HEK293 (cell line): ENCODE measurements around the gene CDK17.

Source experiments
- CTCF ChIA-PET: fragments of 350-600 bp; formaldehyde crosslinking; extraction: SDS; loops from one replicate; lab custom pipeline; 2021; ENCODE audit warnings: antibody characterized with exemption; lab: Yijun Ruan, JAX
- POLR2A ChIA-PET: fragments of 300-600 bp; formaldehyde crosslinking; extraction: SDS; loops from one replicate; lab custom pipeline; 2020; ENCODE audit warnings: antibody characterized with exemption, inconsistent platforms; lab: Yijun Ruan, JAX
- H3K27ac ChIP-seq: fragments of 200-500 bp; sonication (Bioruptor generic); 2 replicates; pipeline ENCODE4 v1.5.1; 2014; ENCODE audit warnings: low read depth, low read length, control low read depth, inconsistent platforms; ENCODE audit errors: extremely low read depth
- H3K36me3 ChIP-seq, 2 experiments: fragments of 200-500 bp in 1 of 2; sonication (Bioruptor generic) in 1 of 2; 1 replicate in 1 of 2; 2 replicates in 1 of 2; pipeline ENCODE4 v1.5.1; 2014 to 2017; ENCODE audit warnings: inconsistent platforms in 2 of 2, low read length in 2 of 2; ENCODE audit not compliant: control insufficient read depth in 2 of 2, insufficient read depth in 1 of 2
- H3K4me1 ChIP-seq: fragments of 200-500 bp; sonication (Bioruptor generic); 2 replicates; pipeline ENCODE4 v1.5.1; 2014; ENCODE audit warnings: mild to moderate bottlenecking, low read length, inconsistent platforms; ENCODE audit not compliant: control insufficient read depth, insufficient read depth
- H3K4me3 ChIP-seq: 2 replicates; pipeline ENCODE4 v1.5.1; 2011; ENCODE audit warnings: low read depth, mild to moderate bottlenecking, control low read depth, low read length, moderate library complexity
- H3K9me3 ChIP-seq: fragments of 200-500 bp; sonication (Bioruptor generic); 2 replicates; pipeline ENCODE4 v1.5.1; 2014; ENCODE audit warnings: low read depth, low read length, inconsistent platforms; ENCODE audit not compliant: control insufficient read depth, insufficient read depth
- KLF1 ChIP-seq: fragments of 450-650 bp; formaldehyde crosslinking; IDR thresholded peaks from 2 replicates; pipeline ENCODE4 v1.5.1; 2016; ENCODE audit warnings: missing biosample characterization, missing genetic modification characterization
- SP2 ChIP-seq: fragments of 450-650 bp; formaldehyde crosslinking; IDR thresholded peaks from 2 replicates; pipeline ENCODE4 v1.5.1; 2016; ENCODE audit warnings: missing biosample characterization, missing genetic modification characterization
- SP3 ChIP-seq: fragments of 450-650 bp; formaldehyde crosslinking; IDR thresholded peaks from 2 replicates; pipeline ENCODE4 v1.5.1; 2016; ENCODE audit warnings: missing biosample characterization, missing genetic modification characterization
- YY2 ChIP-seq: fragments of 450-650 bp; formaldehyde crosslinking; IDR thresholded peaks from 2 replicates; pipeline ENCODE4 v1.5.1; 2016; ENCODE audit warnings: missing biosample characterization, missing genetic modification characterization
- ZBTB17 ChIP-seq: fragments of 450-650 bp; formaldehyde crosslinking; IDR thresholded peaks from 2 replicates; pipeline ENCODE4 v1.5.1; 2016; ENCODE audit warnings: missing biosample characterization, missing genetic modification characterization
- ZFP3 ChIP-seq: fragments of 450-650 bp; formaldehyde crosslinking; IDR thresholded peaks from 2 replicates; pipeline ENCODE4 v1.5.1; 2016; ENCODE audit warnings: low read depth, missing biosample characterization, missing genetic modification characterization
- ZNF133 ChIP-seq: fragments of 450-650 bp; formaldehyde crosslinking; IDR thresholded peaks from 2 replicates; pipeline ENCODE4 v1.5.1; 2016; ENCODE audit warnings: missing biosample characterization, missing genetic modification characterization
- ZNF16 ChIP-seq: fragments of 450-650 bp; formaldehyde crosslinking; IDR thresholded peaks from 2 replicates; pipeline ENCODE4 v1.5.1; 2016; ENCODE audit warnings: low read depth, missing biosample characterization, missing genetic modification characterization
- ZNF2 ChIP-seq: fragments of 450-650 bp; formaldehyde crosslinking; IDR thresholded peaks from 2 replicates; pipeline ENCODE4 v1.5.1; 2016; ENCODE audit warnings: missing biosample characterization, missing genetic modification characterization
- ZNF561 ChIP-seq: fragments of 450-650 bp; IDR thresholded peaks from 2 replicates; pipeline ENCODE4 v1.5.1; 2018; ENCODE audit warnings: missing biosample characterization, missing genetic modification characterization, borderline replicate concordance
- ZNF585B ChIP-seq: fragments of 450-650 bp; formaldehyde crosslinking; IDR thresholded peaks from 2 replicates; pipeline ENCODE4 v1.5.1; 2016; ENCODE audit warnings: missing biosample characterization, missing genetic modification characterization
- ZNF629 ChIP-seq: fragments of 450-650 bp; formaldehyde crosslinking; IDR thresholded peaks from 2 replicates; pipeline ENCODE4 v1.5.1; 2017; ENCODE audit warnings: missing biosample characterization, missing genetic modification characterization
- TF ChIP-seq, protein P1 (sequence below): fragments of 450-650 bp; formaldehyde crosslinking; IDR thresholded peaks from 2 replicates; pipeline ENCODE4 v1.5.1; 2017; ENCODE audit warnings: missing biosample characterization, missing genetic modification characterization
- TF ChIP-seq, protein P2 (sequence below): fragments of 450-650 bp; formaldehyde crosslinking; IDR thresholded peaks from 2 replicates; pipeline ENCODE4 v1.5.1; 2017; ENCODE audit warnings: missing biosample characterization, missing genetic modification characterization
- TF ChIP-seq, protein P3 (sequence below): sonication (generic); formaldehyde crosslinking; IDR thresholded peaks from 2 replicates; pipeline ENCODE4 v1.8.1; 2022; ENCODE audit warnings: mild to moderate bottlenecking, moderate library complexity, missing genetic modification reagents
- TF ChIP-seq, protein P4 (sequence below): fragments of 450-650 bp; formaldehyde crosslinking; IDR thresholded peaks from 2 replicates; pipeline ENCODE4 v1.5.1; 2016; ENCODE audit warnings: missing biosample characterization, missing genetic modification characterization
- TF ChIP-seq, protein P5 (sequence below): fragments of 450-650 bp; formaldehyde crosslinking; IDR thresholded peaks from 2 replicates; pipeline ENCODE4 v1.5.1; 2016; ENCODE audit warnings: missing biosample characterization, missing genetic modification characterization

Gene CDK17

DNA sequence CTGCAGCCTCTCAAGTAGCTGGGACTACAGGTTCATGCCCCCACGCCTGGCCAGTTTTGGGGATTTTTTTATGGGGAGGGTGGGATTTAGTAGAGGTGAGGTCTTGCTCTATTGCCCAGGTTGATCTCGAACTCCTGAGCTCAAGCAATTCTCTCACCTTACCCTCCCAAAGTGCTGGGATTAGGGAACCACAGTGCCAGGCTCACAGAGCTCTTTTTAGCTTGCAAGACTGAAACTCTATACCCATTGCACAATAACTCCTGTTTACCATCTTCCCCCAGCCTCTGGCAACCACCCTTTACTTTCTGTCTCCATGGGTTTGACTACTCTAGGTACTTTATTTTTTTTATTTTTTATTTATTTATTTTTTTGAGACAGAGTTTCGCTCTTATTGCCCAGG is 25.7 kb upstream of the CDK17 start:
- Histone ChIP-seq H3K9me3 (no peaks in the 10 kb centered on the region), H3K27ac (no peak overlapping the region), H3K36me3 (no peaks in the 10 kb centered on the region), H3K4me1 (no peaks in the 10 kb centered on the region), H3K4me3 (no peak overlapping the region)
- POLR2A ChIA-PET, result no interaction called here
- TF ChIP-seq ZBTB17 (tag by site-specific recombination) (peak; percentile 74), KLF1 (no peak)
- TF ChIP-seq, protein P1, sequence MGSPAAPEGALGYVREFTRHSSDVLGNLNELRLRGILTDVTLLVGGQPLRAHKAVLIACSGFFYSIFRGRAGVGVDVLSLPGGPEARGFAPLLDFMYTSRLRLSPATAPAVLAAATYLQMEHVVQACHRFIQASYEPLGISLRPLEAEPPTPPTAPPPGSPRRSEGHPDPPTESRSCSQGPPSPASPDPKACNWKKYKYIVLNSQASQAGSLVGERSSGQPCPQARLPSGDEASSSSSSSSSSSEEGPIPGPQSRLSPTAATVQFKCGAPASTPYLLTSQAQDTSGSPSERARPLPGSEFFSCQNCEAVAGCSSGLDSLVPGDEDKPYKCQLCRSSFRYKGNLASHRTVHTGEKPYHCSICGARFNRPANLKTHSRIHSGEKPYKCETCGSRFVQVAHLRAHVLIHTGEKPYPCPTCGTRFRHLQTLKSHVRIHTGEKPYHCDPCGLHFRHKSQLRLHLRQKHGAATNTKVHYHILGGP, result no peak
- CTCF ChIA-PET, result interaction anchor here (0.6 kb wide), 1 partner anchor 24 kb away, joined by 4 read pairs; no protein-coding TSS in a partner anchor

DNA sequence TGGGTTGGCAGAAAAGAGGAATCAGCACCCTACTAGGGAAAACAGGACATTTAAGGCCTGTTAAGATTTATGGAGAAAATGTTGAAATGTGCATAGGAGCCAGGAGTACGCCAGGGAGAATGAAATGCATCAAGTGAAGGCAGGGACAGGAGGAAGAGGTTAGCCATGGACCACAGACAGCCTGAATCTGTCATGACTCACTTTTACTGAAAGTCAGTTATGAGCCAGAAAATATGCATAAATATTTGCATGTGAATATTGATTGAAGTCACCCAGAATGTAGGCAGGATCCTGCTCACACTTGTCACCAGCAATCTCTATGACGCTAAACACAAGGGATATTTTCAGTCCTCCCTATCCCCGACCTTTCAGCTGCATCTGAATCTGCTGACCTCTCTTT is 25.1 kb upstream of the CDK17 start:
- H3K36me3 ChIP-seq, result no peaks in the 10 kb centered on the region
- no peaks in the 10 kb centered on the region for H3K9me3 ChIP-seq
- CTCF ChIA-PET, result interaction anchor here (0.6 kb wide), 1 partner anchor 24 kb away, joined by 4 read pairs; no protein-coding TSS in a partner anchor
- TF ChIP-seq ZNF2 (tag by site-specific recombination) (no peak), ZNF585B (tag by site-specific recombination) (no peak), YY2 (tag by site-specific recombination) (no peak)
- TF ChIP-seq, protein P2, sequence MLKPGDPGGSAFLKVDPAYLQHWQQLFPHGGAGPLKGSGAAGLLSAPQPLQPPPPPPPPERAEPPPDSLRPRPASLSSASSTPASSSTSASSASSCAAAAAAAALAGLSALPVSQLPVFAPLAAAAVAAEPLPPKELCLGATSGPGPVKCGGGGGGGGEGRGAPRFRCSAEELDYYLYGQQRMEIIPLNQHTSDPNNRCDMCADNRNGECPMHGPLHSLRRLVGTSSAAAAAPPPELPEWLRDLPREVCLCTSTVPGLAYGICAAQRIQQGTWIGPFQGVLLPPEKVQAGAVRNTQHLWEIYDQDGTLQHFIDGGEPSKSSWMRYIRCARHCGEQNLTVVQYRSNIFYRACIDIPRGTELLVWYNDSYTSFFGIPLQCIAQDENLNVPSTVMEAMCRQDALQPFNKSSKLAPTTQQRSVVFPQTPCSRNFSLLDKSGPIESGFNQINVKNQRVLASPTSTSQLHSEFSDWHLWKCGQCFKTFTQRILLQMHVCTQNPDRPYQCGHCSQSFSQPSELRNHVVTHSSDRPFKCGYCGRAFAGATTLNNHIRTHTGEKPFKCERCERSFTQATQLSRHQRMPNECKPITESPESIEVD (tag by site-specific recombination), result no peak
- H3K4me3 ChIP-seq, result no peak overlapping the region
- POLR2A ChIA-PET, result no interaction called here
- H3K27ac ChIP-seq, result no peak overlapping the region
- H3K4me1 ChIP-seq, result no peaks in the 10 kb centered on the region

DNA sequence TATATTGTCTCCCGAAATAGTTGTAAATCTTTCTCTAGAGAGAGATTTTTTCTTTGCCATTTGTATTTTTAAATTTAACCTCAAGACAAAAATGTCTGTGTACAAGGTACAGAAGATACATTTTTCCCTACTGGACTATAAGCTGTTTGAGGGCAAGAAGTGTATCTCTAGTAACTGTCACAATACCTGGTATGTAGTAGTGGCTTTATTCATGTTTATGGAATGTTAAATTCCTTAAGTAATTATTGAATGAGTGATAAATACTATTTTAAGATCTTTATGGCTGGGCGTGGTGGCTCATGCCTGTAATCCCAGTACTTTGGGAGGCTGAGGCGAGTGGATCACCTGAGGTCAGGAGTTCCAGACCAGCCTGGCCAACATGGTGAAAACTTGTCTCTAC is 24.4 kb upstream of the CDK17 start:
- Histone ChIP-seq H3K9me3 (no peaks in the 10 kb centered on the region), H3K36me3 (no peaks in the 10 kb centered on the region), H3K4me3 (no peak overlapping the region), H3K4me1 (no peaks in the 10 kb centered on the region), H3K27ac (no peak overlapping the region)
- ChIA-PET CTCF (interaction anchor here (0.7 kb wide), 3 partner anchors 19 to 506 kb away, joined by 3 to 6 read pairs (median 4); no protein-coding TSS in a partner anchor), POLR2A (no interaction called here)
- TF ChIP-seq, protein P3, sequence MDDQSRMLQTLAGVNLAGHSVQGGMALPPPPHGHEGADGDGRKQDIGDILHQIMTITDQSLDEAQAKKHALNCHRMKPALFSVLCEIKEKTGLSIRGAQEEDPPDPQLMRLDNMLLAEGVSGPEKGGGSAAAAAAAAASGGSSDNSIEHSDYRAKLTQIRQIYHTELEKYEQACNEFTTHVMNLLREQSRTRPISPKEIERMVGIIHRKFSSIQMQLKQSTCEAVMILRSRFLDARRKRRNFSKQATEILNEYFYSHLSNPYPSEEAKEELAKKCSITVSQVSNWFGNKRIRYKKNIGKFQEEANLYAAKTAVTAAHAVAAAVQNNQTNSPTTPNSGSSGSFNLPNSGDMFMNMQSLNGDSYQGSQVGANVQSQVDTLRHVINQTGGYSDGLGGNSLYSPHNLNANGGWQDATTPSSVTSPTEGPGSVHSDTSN, result no peak
- no peak for TF ChIP-seq ZNF16 (tag by site-specific recombination)
- TF ChIP-seq ZNF133 (tag by site-specific recombination), result no peak
- TF ChIP-seq, protein P4, sequence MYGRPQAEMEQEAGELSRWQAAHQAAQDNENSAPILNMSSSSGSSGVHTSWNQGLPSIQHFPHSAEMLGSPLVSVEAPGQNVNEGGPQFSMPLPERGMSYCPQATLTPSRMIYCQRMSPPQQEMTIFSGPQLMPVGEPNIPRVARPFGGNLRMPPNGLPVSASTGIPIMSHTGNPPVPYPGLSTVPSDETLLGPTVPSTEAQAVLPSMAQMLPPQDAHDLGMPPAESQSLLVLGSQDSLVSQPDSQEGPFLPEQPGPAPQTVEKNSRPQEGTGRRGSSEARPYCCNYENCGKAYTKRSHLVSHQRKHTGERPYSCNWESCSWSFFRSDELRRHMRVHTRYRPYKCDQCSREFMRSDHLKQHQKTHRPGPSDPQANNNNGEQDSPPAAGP (tag by site-specific recombination), result no peak
- no peak for TF ChIP-seq ZNF561 (tag by site-specific recombination)
- TF ChIP-seq ZNF629 (tag by site-specific recombination), result no peak

DNA sequence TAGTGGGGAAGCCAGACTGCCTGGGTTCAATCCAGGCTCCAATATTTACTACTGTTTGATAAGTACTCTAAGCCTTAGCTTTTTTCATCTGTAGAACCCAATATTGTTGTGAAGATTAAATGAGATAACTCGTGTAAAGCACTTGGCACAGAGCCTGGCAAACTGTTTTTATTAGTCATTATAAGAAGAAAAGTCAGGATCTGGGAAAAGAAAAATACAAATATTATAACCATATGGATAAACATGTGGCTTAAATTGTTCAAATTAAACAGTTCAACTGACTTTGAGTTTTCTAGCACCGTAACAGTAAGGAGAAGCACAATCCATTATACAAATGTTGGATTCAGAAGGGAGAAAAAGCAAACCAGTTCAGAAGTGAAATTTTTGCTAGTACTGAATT is 22.0 kb upstream of the CDK17 start:
- CTCF ChIA-PET, result interaction anchor here (0.7 kb wide), 1 partner anchor 67 kb away, joined by 5 read pairs; no protein-coding TSS in a partner anchor
- H3K4me3 ChIP-seq, result no peak overlapping the region
- no peaks in the 10 kb centered on the region for H3K36me3 ChIP-seq
- no peak overlapping the region for H3K27ac ChIP-seq
- no peaks in the 10 kb centered on the region for H3K4me1 ChIP-seq
- H3K9me3 ChIP-seq, result no peaks in the 10 kb centered on the region
- POLR2A ChIA-PET, result interaction anchor here (0.6 kb wide), 1 partner anchor 73 kb away, joined by 3 read pairs; no protein-coding TSS in a partner anchor
- TF ChIP-seq SP3, result no peak
- TF ChIP-seq, protein P2 (tag by site-specific recombination), result peak; percentile 46; the same call in 1 of the 2 replicates
- no peak for TF ChIP-seq SP2 (tag by site-specific recombination)
- TF ChIP-seq, protein P5, sequence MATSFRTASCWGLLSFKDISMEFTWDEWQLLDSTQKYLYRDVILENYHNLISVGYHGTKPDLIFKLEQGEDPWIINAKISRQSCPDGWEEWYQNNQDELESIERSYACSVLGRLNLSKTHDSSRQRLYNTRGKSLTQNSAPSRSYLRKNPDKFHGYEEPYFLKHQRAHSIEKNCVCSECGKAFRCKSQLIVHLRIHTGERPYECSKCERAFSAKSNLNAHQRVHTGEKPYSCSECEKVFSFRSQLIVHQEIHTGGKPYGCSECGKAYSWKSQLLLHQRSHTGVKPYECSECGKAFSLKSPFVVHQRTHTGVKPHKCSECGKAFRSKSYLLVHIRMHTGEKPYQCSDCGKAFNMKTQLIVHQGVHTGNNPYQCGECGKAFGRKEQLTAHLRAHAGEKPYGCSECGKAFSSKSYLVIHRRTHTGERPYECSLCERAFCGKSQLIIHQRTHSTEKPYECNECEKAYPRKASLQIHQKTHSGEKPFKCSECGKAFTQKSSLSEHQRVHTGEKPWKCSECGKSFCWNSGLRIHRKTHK (tag by site-specific recombination), result no peak
- TF ChIP-seq ZFP3 (tag by site-specific recombination), result no peak
